H1 (cell line): ENCODE measurements around the gene PSD2. TPM values are rescaled to one million over a fixed set of nuclear protein-coding genes. Genes with fewer than 3 reads are reported as not detected.

Experiments
- CTCF ChIA-PET: fragments of 300-600 bp; sonication (Branson Sonifier 250); formaldehyde crosslinking; loops from one replicate; lab custom pipeline; 2021; ENCODE audit not compliant: partially characterized antibody; lab: Charles Lee
- POLR2A ChIA-PET: fragments of 300-600 bp; sonication (Branson Sonifier 250); formaldehyde crosslinking; loops from one replicate; lab custom pipeline; 2021; ENCODE audit warnings: inconsistent platforms; ENCODE audit not compliant: partially characterized antibody; lab: Charles Lee
- DNase-seq, 2 experiments: peaks; one replicate each; pipeline versions ENCODE4 v3.0.0 to v3.0.0-alpha.2; 2010 to 2022; ENCODE audit warnings: low spot score in 2 of 2, low read depth in 1 of 2, mixed read lengths in 1 of 2
- FAIRE-seq: peaks from 2 replicates; lab custom pipeline; 2011; peaks lifted over from hg19 to GRCh38; lab: Jason Lieb, UNC
- H2AFZ ChIP-seq: 2 replicates; pipeline ENCODE4 v1.8.1; 2012; ENCODE audit warnings: low read length, inconsistent platforms
- H2AK5ac ChIP-seq: 2 replicates; pipeline ENCODE4 v1.6.1; 2013; ENCODE audit warnings: low read depth, low read length
- H2BK120ac ChIP-seq: replicated peaks from 2 replicates; pipeline ENCODE3; 2013; ENCODE audit warnings: low read depth, low read length, inconsistent platforms
- H2BK12ac ChIP-seq: 2 replicates; pipeline ENCODE4 v1.6.1; 2013; ENCODE audit warnings: low read depth, low read length
- H2BK15ac ChIP-seq: 2 replicates; pipeline ENCODE4 v1.6.1; 2013; ENCODE audit warnings: low read length
- H2BK20ac ChIP-seq: 2 replicates; pipeline ENCODE4 v1.6.1; 2013; ENCODE audit warnings: low read length
- H2BK5ac ChIP-seq: 2 replicates; pipeline ENCODE4 v1.6.1; 2013; ENCODE audit warnings: low read depth, low read length
- H3K14ac ChIP-seq: 2 replicates; pipeline ENCODE4 v1.6.1; 2013; ENCODE audit warnings: inconsistent platforms; ENCODE audit not compliant: insufficient read length
- H3K18ac ChIP-seq: 2 replicates; pipeline ENCODE4 v1.6.1; 2013; ENCODE audit warnings: low read length; ENCODE audit errors: extremely low read depth
- H3K23ac ChIP-seq: 2 replicates; pipeline ENCODE4 v1.6.1; 2013; ENCODE audit warnings: inconsistent platforms; ENCODE audit not compliant: insufficient read length
- H3K23me2 ChIP-seq: 2 replicates; pipeline ENCODE4 v1.6.1; 2013; ENCODE audit warnings: low read depth, low read length
- H3K27ac ChIP-seq: 2 replicates; pipeline ENCODE4 v1.6.1; 2011; ENCODE audit warnings: low read depth, low read length, inconsistent platforms
- H3K27me3 ChIP-seq, 4 experiments: replicated peaks in 1 of 4; 1 replicate in 1 of 4; 2 replicates in 3 of 4; pipeline versions ENCODE4 v1.6.1 to v1.8.1; 2011 to 2013; ENCODE audit warnings: low read length in 3 of 4, mild to moderate bottlenecking in 3 of 4, inconsistent platforms in 2 of 4, mixed read lengths in 2 of 4, moderate library complexity in 1 of 4; ENCODE audit not compliant: control insufficient read depth in 3 of 4, insufficient read depth in 3 of 4; ENCODE audit errors: extremely low read depth in 1 of 4
- H3K36me3 ChIP-seq, 4 experiments: 2 replicates each; pipeline versions ENCODE4 v1.6.1 to v1.8.1; 2011 to 2013; ENCODE audit warnings: mild to moderate bottlenecking in 4 of 4, low read length in 3 of 4, moderate library complexity in 2 of 4, control low read depth in 1 of 4, inconsistent platforms in 1 of 4; ENCODE audit not compliant: insufficient read depth in 4 of 4, control insufficient read depth in 2 of 4
- H3K4ac ChIP-seq: replicated peaks from 2 replicates; pipeline ENCODE3; 2013; ENCODE audit warnings: low read length, low read depth, mixed read lengths, inconsistent platforms; ENCODE audit not compliant: insufficient read length
- H3K4me1 ChIP-seq, 4 experiments: replicated peaks in 1 of 4; 1 replicate in 1 of 4; 2 replicates in 3 of 4; pipeline versions ENCODE4 v1.6.1 to v1.8.1; 2011 to 2013; ENCODE audit warnings: low read length in 3 of 4, inconsistent platforms in 2 of 4, mixed read lengths in 1 of 4; ENCODE audit not compliant: insufficient read depth in 4 of 4, control insufficient read depth in 3 of 4
- H3K4me2 ChIP-seq, 2 experiments: 2 replicates each; pipeline versions ENCODE4 v1.6.1 to v1.8.1; 2011 to 2013; ENCODE audit warnings: low read depth in 2 of 2, low read length in 2 of 2, control low read depth in 1 of 2, inconsistent platforms in 1 of 2, mild to moderate bottlenecking in 1 of 2; ENCODE audit not compliant: insufficient read depth in 1 of 2
- H3K4me3 ChIP-seq, 4 experiments: fragments of 200-600, 300-600 bp in 1 of 4; sonication (generic), shearing (Covaris generic), sonication (Bioruptor Twin) in 1 of 4; 2 replicates each; pipeline versions ENCODE4 v1.5.1 to v1.8.1; 2011 to 2016; ENCODE audit warnings: low read length in 4 of 4, low read depth in 3 of 4, control low read depth in 2 of 4, inconsistent platforms in 2 of 4, mild to moderate bottlenecking in 2 of 4, mixed read lengths in 1 of 4, moderate library complexity in 1 of 4; ENCODE audit not compliant: insufficient read depth in 2 of 4; ENCODE audit errors: extremely low read depth in 1 of 4
- H3K56ac ChIP-seq: replicated peaks from 2 replicates; pipeline ENCODE3; 2013; ENCODE audit warnings: low read depth, mild to moderate bottlenecking, mixed read lengths, low read length, inconsistent platforms; ENCODE audit not compliant: insufficient read length
- H3K79me1 ChIP-seq: 2 replicates; pipeline ENCODE4 v1.6.1; 2013; ENCODE audit warnings: low read depth, low read length, control low read depth
- H3K79me2 ChIP-seq, 2 experiments: 2 replicates each; pipeline versions ENCODE4 v1.6.1 to v1.8.1; 2012 to 2013; ENCODE audit warnings: low read length in 2 of 2, mild to moderate bottlenecking in 2 of 2, inconsistent platforms in 1 of 2; ENCODE audit not compliant: insufficient read depth in 2 of 2, control insufficient read depth in 1 of 2
- H3K9ac ChIP-seq, 4 experiments: replicated peaks in 1 of 4; 1 replicate in 1 of 4; 2 replicates in 3 of 4; pipeline versions ENCODE4 v1.6.1 to v1.8.1; 2011 to 2013; ENCODE audit warnings: low read depth in 3 of 4, low read length in 3 of 4, control low read depth in 2 of 4, mild to moderate bottlenecking in 2 of 4, moderate library complexity in 2 of 4, inconsistent platforms in 1 of 4; ENCODE audit errors: extremely low read depth in 1 of 4
- H3K9me3 ChIP-seq, 2 experiments: 2 replicates each; pipeline versions ENCODE4 v1.6.1 to v1.8.1; 2012 to 2013; ENCODE audit warnings: mild to moderate bottlenecking in 2 of 2, moderate library complexity in 2 of 2, control low read depth in 1 of 2, inconsistent platforms in 1 of 2, low read depth in 1 of 2, low read length in 1 of 2, mixed read lengths in 1 of 2; ENCODE audit not compliant: insufficient read depth in 2 of 2
- H4K20me1 ChIP-seq, 2 experiments: replicated peaks in 1 of 2; 2 replicates each; pipeline versions ENCODE3 to v1.8.1; 2011 to 2013; ENCODE audit warnings: inconsistent platforms in 2 of 2, low read length in 2 of 2, mild to moderate bottlenecking in 1 of 2; ENCODE audit not compliant: insufficient read depth in 2 of 2, control insufficient read depth in 1 of 2
- H4K5ac ChIP-seq: 2 replicates; pipeline ENCODE4 v1.6.1; 2013; ENCODE audit warnings: low read length, low read depth, mixed read lengths, inconsistent platforms; ENCODE audit not compliant: insufficient read length
- H4K8ac ChIP-seq: 2 replicates; pipeline ENCODE4 v1.8.0; 2013; ENCODE audit warnings: mild to moderate bottlenecking, moderate library complexity, low read length, inconsistent platforms; ENCODE audit not compliant: insufficient read depth; ENCODE audit errors: extremely low read depth
- H4K91ac ChIP-seq: replicated peaks from 2 replicates; pipeline ENCODE3; 2013; ENCODE audit warnings: low read length, mixed read lengths, inconsistent platforms; ENCODE audit not compliant: insufficient read length
- CHD2 ChIP-seq: IDR thresholded peaks from 2 replicates; pipeline ENCODE4 v1.6.1; 2012; ENCODE audit warnings: low read length, improper control_type of control experiment
- CTCF ChIP-seq, 3 experiments: IDR thresholded peaks; 1 replicate in 2 of 3; 2 replicates in 1 of 3; pipeline versions ENCODE4 v1.5.1 to v1.6.1; 2011; ENCODE audit warnings: low read length in 3 of 3, mild to moderate bottlenecking in 3 of 3, inconsistent platforms in 2 of 3, low read depth in 1 of 3, moderate library complexity in 1 of 3; ENCODE audit not compliant: insufficient read depth in 1 of 3; ENCODE audit errors: control extremely low read depth in 1 of 3
- JUND ChIP-seq: IDR thresholded peaks from 2 replicates; pipeline ENCODE4 v1.6.1; 2011; ENCODE audit warnings: mild to moderate bottlenecking, improper control_type of control experiment, low read length
- MAX ChIP-seq: IDR thresholded peaks from 2 replicates; pipeline ENCODE4 v1.6.1; 2012; ENCODE audit warnings: inconsistent platforms
- POLR2A ChIP-seq, 2 experiments: IDR thresholded peaks; 1 replicate in 1 of 2; 2 replicates in 1 of 2; pipeline ENCODE4 v1.6.1; 2011; ENCODE audit warnings: low read depth in 2 of 2, low read length in 2 of 2, mild to moderate bottlenecking in 2 of 2; ENCODE audit errors: control extremely low read depth in 1 of 2
- RNF2 ChIP-seq: fragments of 200-900, 300-1000 bp; sonication (generic); IDR thresholded peaks from 2 replicates; pipeline ENCODE4 v1.7.1; 2016; ENCODE audit warnings: borderline replicate concordance, low read depth, mild to moderate bottlenecking, antibody characterized with exemption, low read length; ENCODE audit not compliant: poor library complexity, severe bottlenecking; ENCODE audit errors: missing control alignments
- SUZ12 ChIP-seq: fragments of 200-600 bp; sonication (generic); IDR thresholded peaks from 2 replicates; pipeline ENCODE4 v1.6.1; 2012; ENCODE audit warnings: mild to moderate bottlenecking, inconsistent platforms, low read length, moderate library complexity, mixed read lengths
- USF2 ChIP-seq: IDR thresholded peaks from 2 replicates; pipeline ENCODE4 v1.6.1; 2011; ENCODE audit warnings: low read length, improper control_type of control experiment
- YY1 ChIP-seq: IDR thresholded peaks from 2 replicates; pipeline ENCODE4 v1.6.1; 2011; ENCODE audit warnings: low read depth, mild to moderate bottlenecking, low read length
- ZNF274 ChIP-seq: IDR thresholded peaks from 2 replicates; pipeline ENCODE4 v1.7.0; 2012; ENCODE audit warnings: low read length, borderline replicate concordance; ENCODE audit errors: extremely low read depth
- WGBS, 2 experiments: shearing (Covaris generic) in 1 of 2; methylation state at CpG; one replicate each; pipeline versions ENCODE4 v1.1.6 to v1.1.7; 2013 to 2015; ENCODE audit warnings: low lambda C conversion rate in 2 of 2, mixed read lengths in 2 of 2, inconsistent platforms in 1 of 2, low coverage in 1 of 2, missing lambda C conversion rate in 1 of 2; ENCODE audit not compliant: insufficient replicate concordance in 2 of 2, insufficient coverage in 1 of 2, insufficient read length in 1 of 2; ENCODE audit errors: extremely low coverage in 1 of 2, missing lambda C conversion rate in 1 of 2; 5-methylcytosine and 5-hydroxymethylcytosine counted together
- polyA plus RNA-seq, 7 experiments: library from polyadenylated mRNA; depleted of rRNA in 3 of 7; stranded (reverse) in 5 of 7; unstranded in 2 of 7; fragments of >200 nt in 5 of 7; fragments of 200-250 nt in 2 of 7; gene quantifications; 1 replicate in 5 of 7; 2 replicates in 1 of 7; 4 replicates in 1 of 7; pipeline versions ENCODE4 v1.2.1 to v1.2.3, GENCODE V29; 2011 to 2013; ENCODE audit warnings: missing spikeins in 2 of 7, mixed read lengths in 2 of 7
- total RNA-seq: library from RNA; stranded (reverse); fragmentation: NEBNext Ultra II Directional; extraction: Animal tissue kit (Norgen Biotek cat#: 25700); gene quantifications from 2 replicates; pipeline ENCODE4 v1.2.1, GENCODE V29; 2021

PSD2 gene
- total and polyA plus RNA-seq, 2 of the 8 experiments (the other 6 are each of a cell fraction or from before 2014, with no cell fraction given), result 0.06 to 0.14 TPM

- ChIA-PET POLR2A (no interaction called here), CTCF (interaction anchor here (0.5 to 7.1 kb wide), 30 partner anchors 8 to 216 kb away, joined by 3 to 113 read pairs (median 6); partner anchors contain the start of gene PSD2)
- no peak for FAIRE-seq
- no peak for TF ChIP-seq SUZ12
- TF ChIP-seq JUND, result no peak
- TF ChIP-seq ZNF274, result no peak
- no peak for TF ChIP-seq MAX
- TF ChIP-seq CTCF (IDR thresholded peaks at IDR 0.05; ENCODE audit: control extremely low read depth in 1 of 3, insufficient read depth in 1 of 3, low read depth in 1 of 3, low read length in 3 of 3), result no peak
- no peak for TF ChIP-seq YY1
- TF ChIP-seq CHD2, result no peak
- TF ChIP-seq USF2, result no peak
- no peak for TF ChIP-seq POLR2A (IDR thresholded peaks at IDR 0.05; ENCODE audit: control extremely low read depth in 1 of 2, low read depth in 2 of 2, low read length in 2 of 2)
- TF ChIP-seq RNF2, result no peak
Measured at GRCh38 chr5:139843991-139844390, 48.4 kb downstream of the PSD2 start.

More at GRCh38 chr5:139843991-139844390, 48.4 kb downstream of the PSD2 start:
- H3K4me2 ChIP-seq, result no peak overlapping the region
- H3K23me2 ChIP-seq, result peaks cover 5% of the 10 kb centered on the region; the same call in 1 of the 2 replicates
- H3K4me1 ChIP-seq, result peaks cover 0 to 2% (median 1%) of the 10 kb centered on the region in 4 experiments; a peak in 5 of 7 replicates
- 74% methylated on average over 5 of the region's 5 CpGs; no CpG with 5 or more reads in 1 of the 2 experiments for WGBS, 2 experiments
- H3K79me1 ChIP-seq, result no peaks in the 10 kb centered on the region
- no peak overlapping the region for H3K23ac ChIP-seq
- H3K4ac ChIP-seq, result no peak overlapping the region
- H4K20me1 ChIP-seq, result peaks cover 3 to 7% of the 10 kb centered on the region in 2 experiments
- no peak overlapping the region for H2BK12ac ChIP-seq
- no peak overlapping the region for H3K56ac ChIP-seq
- no peak overlapping the region for H4K5ac ChIP-seq
- no peaks in the 10 kb centered on the region for H3K36me3 ChIP-seq
- H3K14ac ChIP-seq, result no peak overlapping the region
- H2AFZ ChIP-seq, result no peak overlapping the region
- H3K27me3 ChIP-seq, result peaks cover 16 to 44% (median 39%) of the 10 kb centered on the region in 4 experiments
- no peak overlapping the region for H2BK15ac ChIP-seq
- no peak for DNase-seq
- H3K18ac ChIP-seq, result no peak overlapping the region
- H3K9me3 ChIP-seq, result no peaks in the 10 kb centered on the region
- H3K4me3 ChIP-seq, result no peak overlapping the region
- no peak overlapping the region for H2BK5ac ChIP-seq
- no peaks in the 10 kb centered on the region for H3K79me2 ChIP-seq
- no peak overlapping the region for H2BK120ac ChIP-seq
- no peak overlapping the region for H3K27ac ChIP-seq
- no peak overlapping the region for H2AK5ac ChIP-seq
- H2BK20ac ChIP-seq, result no peak overlapping the region
- no peak overlapping the region for H4K8ac ChIP-seq
- H4K91ac ChIP-seq, result no peak overlapping the region
- H3K9ac ChIP-seq, result no peak overlapping the region
